Cardiac fibroblast (primary cell): ENCODE data around the gene INPP5A.

Experiments
- DNase-seq, 2 donors: peaks; one replicate each; pipeline versions ENCODE4 v3.0.0 to v3.0.0-alpha.2; 2010; ENCODE audit warnings: low read depth in 2 of 2
- H3K4me3 ChIP-seq, 2 donors: replicated peaks in 1 of 2; 1 replicate in 1 of 2; 2 replicates in 1 of 2; pipeline ENCODE4 v1.5.1; 2011; ENCODE audit warnings: low read depth in 2 of 2, low read length in 2 of 2, mild to moderate bottlenecking in 2 of 2, moderate library complexity in 1 of 2
- CTCF ChIP-seq: IDR thresholded peaks from one replicate; pipeline ENCODE4 v1.5.1; 2011; ENCODE audit warnings: low read depth, mild to moderate bottlenecking, low read length, inconsistent platforms

The INPP5A gene

GRCh38 chr10:132674311-132674710, 136.7 kb downstream of the INPP5A start:
- H3K4me3 ChIP-seq = no peak overlapping the region
- DNase-seq = no peak
- no peak for TF ChIP-seq CTCF

GRCh38 chr10:132675031-132675740, 137.6 kb downstream of the INPP5A start:
- no peak for DNase-seq
- H3K4me3 ChIP-seq = no peak overlapping the region
- TF ChIP-seq CTCF = no peak

GRCh38 chr10:132676193-132676891, 138.8 kb downstream of the INPP5A start:
- no peak overlapping the region for H3K4me3 ChIP-seq
- DNase-seq = no peak
- no peak for TF ChIP-seq CTCF

- DNase-seq = no peak
- TF ChIP-seq CTCF = no peak
- H3K4me3 ChIP-seq = no peak overlapping the region
Observed at GRCh38 chr10:132677096-132677472, 139.5 kb downstream of the INPP5A start.

GRCh38 chr10:132677473-132678227, 140.1 kb downstream of the INPP5A start:
- H3K4me3 ChIP-seq = no peak overlapping the region
- no peak for DNase-seq
- TF ChIP-seq CTCF = no peak

- no peak for DNase-seq
- no peak for TF ChIP-seq CTCF
- H3K4me3 ChIP-seq = no peak overlapping the region
Observed at GRCh38 chr10:132678436-132679216, 141.0 kb downstream of the INPP5A start.
